ENCODE results near the gene TOR4A. TPM values are rescaled to one million over a fixed set of nuclear protein-coding genes. Genes with fewer than 3 reads are reported as not detected.

The TOR4A gene
- polyA plus RNA-seq, 4 donors: 3.4 to 21.5 (median 15.4) TPM

DNA sequence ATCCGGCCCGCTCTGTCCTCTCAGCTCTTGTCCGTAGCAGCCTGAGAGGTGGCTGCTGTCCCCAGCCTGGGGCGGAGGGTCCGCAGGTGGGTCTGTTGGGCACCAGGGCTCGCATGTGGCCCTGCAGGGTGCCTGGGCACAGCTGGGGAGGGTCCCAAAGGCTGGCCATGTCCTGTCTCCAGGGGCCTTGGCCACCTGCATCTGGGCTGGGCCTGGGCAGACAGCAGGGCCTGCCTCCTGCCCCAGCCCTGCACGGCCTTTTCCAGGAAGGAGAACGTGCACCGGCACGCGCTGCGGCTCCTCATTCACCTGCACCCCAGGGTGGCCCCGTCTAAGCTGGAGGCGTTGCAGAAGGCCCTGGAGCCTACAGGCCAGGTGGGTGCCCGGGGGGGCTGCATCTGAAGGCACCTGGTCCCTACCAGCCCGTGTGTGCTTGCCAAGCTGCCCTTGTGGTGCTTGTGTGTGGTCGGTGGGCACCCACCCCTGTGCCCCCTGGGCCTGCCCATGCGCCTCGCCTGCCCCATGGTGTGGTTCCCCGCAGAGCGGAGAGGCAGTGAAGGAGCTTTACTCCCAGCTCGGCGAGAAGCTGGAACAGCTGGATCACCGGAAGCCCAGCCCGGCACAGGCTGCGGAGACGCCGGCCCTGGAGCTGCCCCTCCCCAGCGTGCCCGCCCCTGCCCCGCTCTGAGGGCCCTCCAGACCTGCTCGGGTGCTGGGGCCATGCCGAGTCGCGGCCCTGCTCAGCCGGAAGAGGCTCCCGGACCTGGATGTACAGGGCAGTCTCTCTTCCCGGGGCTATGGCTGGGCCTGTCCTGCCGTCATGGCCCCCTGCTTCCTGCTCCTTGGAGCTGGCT lies 5.1 kb upstream of the TOR4A start:
- no peak overlapping the region for H3K4me3 ChIP-seq (ENCODE audit: low read depth in 1 of 3, low read length in 3 of 3)
- no peak for DNase-seq
- FAIRE-seq: no peak
- peaks cover 4 to 28% (median 17%) of the 10 kb centered on the region in 3 donors for H3K4me1 ChIP-seq (ENCODE audit: control insufficient read depth in 3 of 3, insufficient read depth in 2 of 3, low read depth in 1 of 3, low read length in 2 of 3)
- no peak overlapping the region for H3K27ac ChIP-seq (ENCODE audit: low read depth in 1 of 3, low read length in 2 of 3)
- peaks cover 0 to 2% of the 10 kb centered on the region in 2 donors for H3K9me3 ChIP-seq (ENCODE audit: control insufficient read depth in 2 of 2, insufficient read depth in 1 of 2, low read depth in 1 of 2, low read length in 1 of 2)
- H3K27me3 ChIP-seq (ENCODE audit: control insufficient read depth in 3 of 3, insufficient read depth in 3 of 3, low read length in 3 of 3): peaks cover 0 to under 1% (median 0%) of the 10 kb centered on the region in 3 donors
- WGBS, 3 donors: 92 to 95% (median 92%) methylated on average over 37 to 39 of the region's 39 CpGs
- peaks cover 0 to 84% (median 8%) of the 10 kb centered on the region in 3 donors for H3K36me3 ChIP-seq (ENCODE audit: control insufficient read depth in 3 of 3, insufficient read depth in 2 of 3, low read depth in 1 of 3, low read length in 3 of 3)

DNA sequence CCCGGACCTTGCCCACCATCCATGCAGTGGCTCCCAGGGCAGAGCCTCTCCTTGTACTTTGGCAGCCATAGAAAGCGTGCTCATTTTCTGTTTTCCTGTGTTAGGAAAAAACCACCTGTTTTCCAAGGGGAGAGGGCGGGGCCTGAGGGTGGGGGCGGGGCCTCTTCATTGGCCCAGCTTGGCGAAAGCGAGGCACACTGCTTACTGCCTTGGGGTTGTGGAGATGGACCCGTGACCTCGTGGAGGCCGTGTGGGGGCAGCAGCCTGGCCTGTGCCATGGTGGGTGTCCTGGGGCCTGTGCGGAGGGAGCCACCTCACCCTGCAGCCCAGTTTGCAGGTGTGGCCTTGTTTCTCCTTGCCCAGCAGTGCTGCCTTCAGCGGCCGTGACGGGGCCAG lies 4.4 kb upstream of the TOR4A start:
- no peak for FAIRE-seq
- 67 to 79% (median 77%) methylated on average over 13 of the region's 13 CpGs for WGBS, 3 donors

DNA sequence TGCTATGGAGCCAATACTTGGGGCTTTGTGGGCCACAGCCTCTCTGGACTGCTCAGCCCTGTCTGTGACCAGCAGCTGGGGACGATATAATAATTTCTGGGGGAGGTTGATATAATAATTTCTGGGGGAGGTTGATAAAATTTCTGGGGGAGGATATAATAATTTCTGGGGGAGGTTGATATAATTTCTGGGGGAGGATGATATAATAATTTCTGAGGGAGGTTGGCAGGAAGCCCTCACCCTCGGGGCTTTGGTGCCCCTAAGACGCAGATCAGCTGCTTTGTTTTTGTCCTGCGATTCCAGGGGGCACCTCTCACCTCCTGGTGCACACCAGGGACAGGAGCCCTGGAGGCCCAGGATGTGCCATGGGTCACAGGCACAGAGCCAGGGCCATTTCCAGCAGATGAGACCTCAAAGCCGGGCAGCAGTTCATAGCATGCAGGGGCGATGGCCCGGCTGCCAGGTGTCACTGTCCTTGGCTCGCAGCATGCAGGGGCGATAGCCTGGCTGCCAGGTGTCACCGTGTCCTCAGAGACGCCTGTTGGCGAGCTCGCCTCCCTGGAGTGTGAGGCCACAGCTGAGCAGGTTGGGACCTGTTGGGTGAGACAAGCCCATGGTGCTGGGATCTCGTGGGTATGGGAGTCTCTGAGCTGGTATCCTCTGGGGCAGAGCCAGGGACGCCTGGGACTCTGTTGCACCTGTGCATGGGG lies 3.8 kb upstream of the TOR4A start:
- Histone ChIP-seq H3K4me1 (ENCODE audit: control insufficient read depth in 3 of 3, insufficient read depth in 2 of 3, low read depth in 1 of 3, low read length in 2 of 3) (peaks cover 4 to 34% (median 16%) of the 10 kb centered on the region in 3 donors), H3K27ac (ENCODE audit: low read depth in 1 of 3, low read length in 2 of 3) (peak overlapping the region in 2 of 3 donors; percentile 56 to 85), H3K36me3 (ENCODE audit: control insufficient read depth in 3 of 3, insufficient read depth in 2 of 3, low read depth in 1 of 3, low read length in 3 of 3) (peaks cover 0 to 72% (median 5%) of the 10 kb centered on the region in 3 donors), H3K4me3 (ENCODE audit: low read depth in 1 of 3, low read length in 3 of 3) (no peak overlapping the region), H3K9me3 (ENCODE audit: control insufficient read depth in 2 of 2, insufficient read depth in 1 of 2, low read depth in 1 of 2, low read length in 1 of 2) (peaks cover 0 to 2% of the 10 kb centered on the region in 2 donors), H3K27me3 (ENCODE audit: control insufficient read depth in 3 of 3, insufficient read depth in 3 of 3, low read length in 3 of 3) (peaks cover 0 to 6% (median 0%) of the 10 kb centered on the region in 3 donors)
- 24 to 61% (median 47%) methylated on average over 14 to 15 of the region's 15 CpGs for WGBS, 3 donors
- FAIRE-seq: no peak
- no peak for DNase-seq

More for the DNA sequence above, 4.4 kb upstream of the TOR4A start:
- H3K4me1 ChIP-seq (ENCODE audit: control insufficient read depth in 3 of 3, insufficient read depth in 2 of 3, low read depth in 1 of 3, low read length in 2 of 3): peaks cover 4 to 33% (median 17%) of the 10 kb centered on the region in 3 donors
- peaks cover 0 to 6% (median 0%) of the 10 kb centered on the region in 3 donors for H3K27me3 ChIP-seq (ENCODE audit: control insufficient read depth in 3 of 3, insufficient read depth in 3 of 3, low read length in 3 of 3)
- DNase-seq: no peak
- H3K4me3 ChIP-seq (ENCODE audit: low read depth in 1 of 3, low read length in 3 of 3): no peak overlapping the region
- H3K27ac ChIP-seq (ENCODE audit: low read depth in 1 of 3, low read length in 2 of 3): no peak overlapping the region
- H3K9me3 ChIP-seq (ENCODE audit: control insufficient read depth in 2 of 2, insufficient read depth in 1 of 2, low read depth in 1 of 2, low read length in 1 of 2): peaks cover 0 to 2% of the 10 kb centered on the region in 2 donors
- peaks cover 0 to 77% (median 5%) of the 10 kb centered on the region in 3 donors for H3K36me3 ChIP-seq (ENCODE audit: control insufficient read depth in 3 of 3, insufficient read depth in 2 of 3, low read depth in 1 of 3, low read length in 3 of 3)

DNA sequence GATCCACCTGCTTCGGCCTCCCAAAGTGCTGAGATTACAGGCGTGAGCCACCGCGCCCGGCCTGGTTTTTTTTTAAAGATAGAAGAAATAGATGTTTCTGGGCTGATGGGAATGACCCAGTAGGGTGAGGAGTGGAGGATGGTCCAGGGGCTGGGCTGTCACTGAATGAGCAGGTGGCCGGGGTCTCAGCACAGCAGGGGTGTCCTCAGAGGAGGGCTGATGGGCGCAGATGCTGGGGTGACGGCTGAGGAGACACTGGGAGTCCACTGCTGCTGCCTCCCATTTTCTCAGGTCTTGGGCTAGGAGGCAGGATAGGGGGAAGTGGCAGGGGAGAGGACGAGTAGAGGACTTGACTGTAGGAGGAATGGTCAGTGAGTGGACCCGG lies 2.3 kb upstream of the TOR4A start:
- no peak for FAIRE-seq
- no peak for DNase-seq
- Histone ChIP-seq H3K27ac (ENCODE audit: low read depth in 1 of 3, low read length in 2 of 3) (peak overlapping the region in 1 of 3 donors; percentile 33), H3K36me3 (ENCODE audit: control insufficient read depth in 3 of 3, insufficient read depth in 2 of 3, low read depth in 1 of 3, low read length in 3 of 3) (peaks cover 0 to 72% (median 7%) of the 10 kb centered on the region in 3 donors), H3K27me3 (ENCODE audit: control insufficient read depth in 3 of 3, insufficient read depth in 3 of 3, low read length in 3 of 3) (peaks cover 0 to 6% (median 0%) of the 10 kb centered on the region in 3 donors), H3K9me3 (ENCODE audit: control insufficient read depth in 2 of 2, insufficient read depth in 1 of 2, low read depth in 1 of 2, low read length in 1 of 2) (peaks cover 0 to 2% of the 10 kb centered on the region in 2 donors), H3K4me1 (ENCODE audit: control insufficient read depth in 3 of 3, insufficient read depth in 2 of 3, low read depth in 1 of 3, low read length in 2 of 3) (peaks cover 2 to 44% (median 9%) of the 10 kb centered on the region in 3 donors), H3K4me3 (ENCODE audit: low read depth in 1 of 3, low read length in 3 of 3) (no peak overlapping the region)
- 71 to 74% (median 72%) methylated on average over 10 of the region's 10 CpGs for whole genome bisulfite sequencing, 3 donors

DNA sequence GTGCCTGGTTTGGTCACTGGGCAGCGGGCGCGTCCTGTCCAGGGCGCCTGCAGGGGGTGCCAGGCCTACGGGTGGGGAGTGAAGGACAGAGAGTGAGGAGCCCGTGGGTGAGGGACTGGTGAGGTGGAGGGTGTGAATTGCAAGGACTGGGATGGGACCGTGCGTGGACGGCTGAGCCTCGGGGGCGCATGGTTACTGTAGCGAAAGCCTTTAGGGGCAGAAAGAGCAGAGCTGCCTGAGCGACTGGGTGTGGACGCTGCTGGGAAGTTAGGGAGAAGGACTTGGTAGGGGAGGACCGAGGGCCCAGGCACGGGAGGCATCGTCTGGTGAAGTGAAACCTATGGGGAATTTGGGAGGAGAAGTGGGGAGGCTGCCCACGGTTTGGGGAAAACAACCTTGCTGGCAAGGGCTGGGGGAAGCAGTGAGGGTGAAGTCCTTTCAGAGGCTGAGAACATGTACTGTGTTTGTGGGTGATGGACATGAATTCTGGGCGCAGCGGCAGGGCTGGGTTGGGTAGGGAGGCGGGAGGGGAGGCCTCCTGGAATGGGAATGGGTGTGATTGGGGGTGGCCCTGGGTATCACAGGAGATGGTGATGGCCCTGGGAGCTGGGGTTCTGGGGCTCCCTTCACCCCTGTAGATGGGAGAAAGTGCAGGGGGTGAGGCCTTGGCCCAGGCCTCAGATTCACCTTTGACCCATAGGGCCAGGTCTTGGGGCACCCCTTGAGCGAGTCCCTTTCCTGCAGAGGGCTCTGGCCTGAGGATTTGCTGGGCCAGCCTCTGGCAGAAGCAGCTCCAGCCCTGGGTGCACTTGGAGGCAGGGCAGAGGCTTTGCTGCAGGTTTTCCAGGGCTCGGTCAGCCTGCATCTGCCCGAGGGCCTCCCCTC lies 1.7 kb upstream of the TOR4A start:
- no peak for DNase-seq
- peaks cover 2 to 50% (median 9%) of the 10 kb centered on the region in 3 donors for H3K4me1 ChIP-seq (ENCODE audit: control insufficient read depth in 3 of 3, insufficient read depth in 2 of 3, low read depth in 1 of 3, low read length in 2 of 3)
- no peak for FAIRE-seq
- peaks cover 0 to 2% of the 10 kb centered on the region in 2 donors for H3K9me3 ChIP-seq (ENCODE audit: control insufficient read depth in 2 of 2, insufficient read depth in 1 of 2, low read depth in 1 of 2, low read length in 1 of 2)
- H3K36me3 ChIP-seq (ENCODE audit: control insufficient read depth in 3 of 3, insufficient read depth in 2 of 3, low read depth in 1 of 3, low read length in 3 of 3): peaks cover 0 to 71% (median 7%) of the 10 kb centered on the region in 3 donors
- peaks cover 0 to 9% (median 0%) of the 10 kb centered on the region in 3 donors for H3K27me3 ChIP-seq (ENCODE audit: control insufficient read depth in 3 of 3, insufficient read depth in 3 of 3, low read length in 3 of 3)
- no peak overlapping the region for H3K4me3 ChIP-seq (ENCODE audit: low read depth in 1 of 3, low read length in 3 of 3)
- 57 to 71% (median 58%) methylated on average over 24 of the region's 24 CpGs for WGBS, 3 donors
- H3K27ac ChIP-seq (ENCODE audit: low read depth in 1 of 3, low read length in 2 of 3): peak overlapping the region in 2 of 3 donors; percentile 95 to 96

DNA sequence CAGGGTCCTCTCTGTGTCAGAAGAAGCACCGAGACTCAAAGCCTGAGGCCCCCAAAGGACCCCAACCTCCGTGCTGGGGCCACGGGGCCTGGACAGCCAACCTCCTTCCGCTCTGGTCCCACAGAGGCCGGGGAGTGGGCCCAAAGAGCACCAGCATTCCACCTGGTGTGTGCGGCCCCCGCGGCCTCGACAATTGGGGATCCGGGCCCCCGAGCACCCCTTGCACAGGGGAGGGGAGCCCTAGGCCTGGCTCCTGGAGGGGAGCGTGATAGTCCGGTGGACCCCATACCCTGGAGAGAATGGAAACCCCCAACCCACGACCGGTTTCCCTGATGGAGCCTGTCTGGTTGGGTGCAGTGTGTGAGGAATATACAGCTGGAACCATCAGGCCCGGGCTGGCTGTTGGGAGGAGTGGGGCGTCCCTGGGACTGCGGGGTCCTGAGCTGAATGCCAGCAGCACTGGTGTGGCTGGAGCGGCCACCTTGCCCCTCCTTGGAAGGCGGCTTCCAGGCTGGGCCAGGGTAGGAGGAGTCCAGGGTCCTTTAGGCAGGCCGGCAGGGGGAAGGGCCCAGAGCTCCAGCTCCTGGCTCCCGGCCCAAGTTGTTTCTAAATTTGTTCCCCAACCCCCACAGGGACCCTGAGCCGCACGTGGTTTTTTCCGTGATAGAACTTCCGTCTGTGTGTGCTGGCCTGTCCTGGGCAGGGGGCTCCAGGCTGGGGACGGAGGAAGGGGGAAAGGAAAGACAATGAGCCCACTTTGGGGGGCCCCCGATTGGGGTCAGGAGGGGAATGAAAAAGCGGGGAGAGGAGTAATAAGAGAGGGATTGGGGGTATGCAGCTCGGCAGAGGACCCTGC lies 825 bp upstream of the TOR4A start:
- Histone ChIP-seq H3K4me3 (ENCODE audit: low read depth in 1 of 3, low read length in 3 of 3) (peak overlapping the region; percentile 56 to 87 (median 69)), H3K9me3 (ENCODE audit: control insufficient read depth in 2 of 2, insufficient read depth in 1 of 2, low read depth in 1 of 2, low read length in 1 of 2) (peaks cover 0 to 2% of the 10 kb centered on the region in 2 donors), H3K36me3 (ENCODE audit: control insufficient read depth in 3 of 3, insufficient read depth in 2 of 3, low read depth in 1 of 3, low read length in 3 of 3) (peaks cover 0 to 64% (median 4%) of the 10 kb centered on the region in 3 donors), H3K27me3 (ENCODE audit: control insufficient read depth in 3 of 3, insufficient read depth in 3 of 3, low read length in 3 of 3) (peaks cover 0 to 9% (median 0%) of the 10 kb centered on the region in 3 donors), H3K4me1 (ENCODE audit: control insufficient read depth in 3 of 3, insufficient read depth in 2 of 3, low read depth in 1 of 3, low read length in 2 of 3) (peaks cover 2 to 53% (median 9%) of the 10 kb centered on the region in 3 donors), H3K27ac (ENCODE audit: low read depth in 1 of 3, low read length in 2 of 3) (peak overlapping the region; percentile 80 to 96 (median 95))
- peak; percentile 72 to 87 for DNase-seq
- 24 to 37% (median 32%) methylated on average over 30 of the region's 30 CpGs for WGBS, 3 donors
- no peak for FAIRE-seq

DNA sequence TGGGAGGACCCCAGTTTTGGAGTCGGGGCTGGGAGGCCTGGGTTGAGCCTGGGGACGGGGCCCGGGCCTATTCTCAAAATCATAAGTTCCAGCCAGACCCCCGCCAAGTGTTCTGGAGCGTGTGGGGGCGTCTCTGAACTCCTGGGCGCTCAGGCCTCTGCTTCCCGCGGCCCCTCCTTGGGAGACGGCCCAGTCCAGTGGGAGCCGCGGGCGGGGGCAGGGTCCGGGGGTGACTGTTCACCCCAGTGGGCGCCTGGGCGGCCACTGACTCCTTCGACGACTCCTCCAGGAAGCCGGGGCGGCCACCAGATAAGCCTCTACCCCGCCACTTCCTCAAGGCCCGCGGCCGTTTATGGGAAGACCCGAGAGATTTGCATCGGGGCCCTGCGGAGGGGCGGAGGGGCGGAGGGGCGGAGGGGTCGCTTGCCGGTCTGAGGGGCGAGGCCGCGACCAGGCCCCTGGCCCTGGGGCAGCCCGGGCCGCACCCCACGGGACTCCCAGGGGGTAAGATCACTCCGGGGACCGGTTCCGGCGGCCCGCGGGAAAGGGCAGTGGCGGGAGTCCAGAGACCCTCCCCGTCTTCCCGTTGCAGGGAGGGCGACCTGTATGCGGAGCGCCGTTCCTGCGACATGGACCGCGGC lies 655 bp downstream of the TOR4A start:
- peak overlapping the region; percentile 80 to 96 (median 95) for H3K27ac ChIP-seq (ENCODE audit: low read depth in 1 of 3, low read length in 2 of 3)
- FAIRE-seq: no peak
- 4 to 7% (median 7%) methylated on average over 13 to 54 of the region's 54 CpGs for WGBS, 3 donors
- no peaks in the 10 kb centered on the region for H3K9me3 ChIP-seq (ENCODE audit: control insufficient read depth in 2 of 2, insufficient read depth in 1 of 2, low read depth in 1 of 2, low read length in 1 of 2)
- peak overlapping the region; percentile 56 to 87 (median 69) for H3K4me3 ChIP-seq (ENCODE audit: low read depth in 1 of 3, low read length in 3 of 3)
- peaks cover 0 to 59% (median 2%) of the 10 kb centered on the region in 3 donors for H3K36me3 ChIP-seq (ENCODE audit: control insufficient read depth in 3 of 3, insufficient read depth in 2 of 3, low read depth in 1 of 3, low read length in 3 of 3)
- peaks cover 2 to 53% (median 9%) of the 10 kb centered on the region in 3 donors for H3K4me1 ChIP-seq (ENCODE audit: control insufficient read depth in 3 of 3, insufficient read depth in 2 of 3, low read depth in 1 of 3, low read length in 2 of 3)
- DNase-seq: peak; percentile 38 to 62
- peaks cover 0 to 9% (median 0%) of the 10 kb centered on the region in 3 donors for H3K27me3 ChIP-seq (ENCODE audit: control insufficient read depth in 3 of 3, insufficient read depth in 3 of 3, low read length in 3 of 3)

All from small intestine (tissue), 7 donors.